ENCODE results near the gene APBA2.
"Not testable (repeated sequence)": the region's sequence is repeated elsewhere in the genome, so short reads cannot be mapped to it uniquely, and the experiment has no call there.

The APBA2 gene

DNA sequence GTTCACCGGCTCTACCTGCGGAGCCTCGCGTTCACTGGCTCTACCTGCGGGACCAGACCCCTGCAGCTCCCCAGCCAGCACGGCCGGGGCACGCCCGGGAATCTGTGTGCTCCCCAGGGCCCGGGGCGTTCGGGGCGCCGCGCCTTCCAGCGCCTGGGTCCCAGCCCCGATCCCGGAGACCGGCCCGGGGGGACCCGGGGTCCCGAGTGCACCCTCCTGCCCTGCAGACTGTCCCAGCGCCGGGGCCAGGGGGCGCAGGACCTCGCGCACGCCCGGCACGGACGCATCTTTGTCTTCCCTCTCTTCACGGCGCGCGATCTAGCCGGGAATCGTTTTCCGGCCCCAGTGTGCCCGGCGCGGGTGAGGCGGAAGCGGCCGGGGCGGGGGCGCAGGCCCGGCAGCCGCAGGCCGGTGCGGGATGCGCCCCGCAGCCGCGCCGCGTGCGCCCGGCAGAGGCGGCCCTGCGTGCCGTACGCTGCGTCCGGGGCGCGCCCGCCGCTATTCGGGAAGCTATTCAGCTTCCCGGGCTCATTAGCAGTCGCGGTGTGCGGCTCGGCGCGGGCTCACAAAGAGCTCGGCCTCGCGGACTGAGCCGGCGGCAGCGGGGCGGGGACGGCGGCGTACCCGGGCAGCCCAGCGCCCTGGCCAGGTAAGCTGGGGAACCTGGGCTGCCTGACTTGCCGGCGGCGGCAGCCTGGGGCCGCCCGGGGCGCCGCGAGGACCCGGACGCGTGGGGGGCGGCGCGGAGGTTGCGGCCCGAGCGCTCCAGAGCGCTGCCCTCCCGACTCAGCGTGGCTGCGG, at the start of gene APBA2:
Gene APBA2, plus strand, starts transcription at position 345 of the 801 bp plus-strand sequence. CDS start 167,911 bp downstream, outside the sequence.
- DNase-seq = peak in 1 of 2 experiments; percentile 25

GRCh38 chr15:28840285-28840684, 45.5 kb upstream of the APBA2 start:
- not testable (repeated sequence) for DNase-seq

- not testable (repeated sequence) for DNase-seq
These were observed 43.6 kb upstream of the APBA2 start for GRCh38 chr15:28842210-28842609.

GRCh38 chr15:28843520-28843919, 42.3 kb upstream of the APBA2 start:
- DNase-seq = not testable (repeated sequence)

- DNase-seq = not testable (repeated sequence)
These were observed 41.6 kb upstream of the APBA2 start for GRCh38 chr15:28844147-28844546.

DNA sequence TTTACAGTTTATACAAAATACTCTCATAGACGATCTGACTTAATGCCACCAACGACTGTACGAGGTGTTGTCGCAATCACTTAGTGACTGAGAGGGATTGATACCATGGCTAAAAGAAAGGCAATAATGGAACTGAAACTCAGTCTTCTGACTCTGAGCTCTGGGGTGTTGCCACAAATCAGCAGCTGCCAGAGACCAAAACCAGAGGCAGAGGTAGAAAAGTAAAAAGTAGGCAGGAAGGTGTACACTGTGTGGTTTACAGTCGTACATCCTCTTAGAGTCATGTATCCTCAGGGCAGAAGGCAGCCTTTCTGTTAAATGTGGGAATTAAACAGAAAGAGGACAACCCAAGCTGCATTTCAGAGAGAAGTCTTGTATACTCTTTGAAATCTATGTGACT, 38.5 kb upstream of the APBA2 start:
- DNase-seq = not testable (repeated sequence)

- DNase-seq = not testable (repeated sequence)
These were observed 37.8 kb upstream of the APBA2 start for GRCh38 chr15:28847959-28848358.

DNA sequence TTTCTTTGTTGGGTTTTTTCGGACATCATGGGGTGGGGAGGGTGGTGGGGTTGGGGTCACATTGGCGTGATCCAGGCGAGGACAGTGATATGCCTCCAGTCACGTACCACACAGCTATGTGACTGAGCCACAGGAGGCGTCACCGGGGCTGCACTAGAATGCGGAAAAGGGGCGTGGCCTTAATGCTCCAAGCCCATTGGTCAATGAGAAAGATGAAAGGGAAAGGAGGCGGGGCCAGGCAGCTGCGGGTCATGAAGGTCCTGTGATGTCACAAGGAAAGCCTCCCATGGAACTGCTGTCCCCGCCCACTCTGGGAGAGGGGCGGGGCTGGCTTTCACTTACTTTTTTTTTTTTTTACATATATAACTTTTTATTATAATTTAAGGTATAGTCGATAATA, 37.3 kb upstream of the APBA2 start, which contains the start of gene GOLGA6L7:
Gene GOLGA6L7, minus strand, starts transcription at position 124 of the 400 bp plus-strand sequence. Its CDS starts 95 bp downstream, at position 29.
- DNase-seq = not testable (repeated sequence)

- not testable (repeated sequence) for DNase-seq
These were observed 36.5 kb upstream of the APBA2 start for GRCh38 chr15:28849271-28849670.

DNA sequence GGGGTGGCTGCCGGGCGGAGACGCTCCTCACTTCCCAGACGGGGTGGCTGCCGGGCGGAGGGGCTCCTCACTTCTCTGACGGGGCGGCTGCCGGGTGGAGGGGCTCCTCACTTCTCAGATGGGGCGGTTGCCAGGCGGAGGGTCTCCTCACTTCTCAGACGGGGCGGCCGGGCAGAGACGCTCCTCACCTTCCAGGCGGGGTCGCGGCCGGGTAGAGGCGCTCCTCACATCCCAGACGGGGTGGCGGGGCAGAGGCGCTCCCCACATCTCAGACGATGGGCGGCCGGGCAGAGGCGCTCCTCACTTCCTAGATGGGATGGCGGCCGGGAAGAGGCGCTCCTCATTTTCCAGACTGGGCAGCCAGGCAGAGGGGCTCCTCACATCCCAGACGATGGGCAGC, 36.0 kb upstream of the APBA2 start:
- DNase-seq = not testable (repeated sequence)

GRCh38 chr15:28853654-28854053, 32.1 kb upstream of the APBA2 start:
- not testable (repeated sequence) for DNase-seq

- DNase-seq = not testable (repeated sequence)
These were observed 31.2 kb upstream of the APBA2 start for GRCh38 chr15:28854578-28854977.

GRCh38 chr15:28861031-28861534, 24.7 kb upstream of the APBA2 start:
- DNase-seq = no peak

GRCh38 chr15:28861589-28862293, 24.0 kb upstream of the APBA2 start:
- DNase-seq = not testable (repeated sequence)

DNA sequence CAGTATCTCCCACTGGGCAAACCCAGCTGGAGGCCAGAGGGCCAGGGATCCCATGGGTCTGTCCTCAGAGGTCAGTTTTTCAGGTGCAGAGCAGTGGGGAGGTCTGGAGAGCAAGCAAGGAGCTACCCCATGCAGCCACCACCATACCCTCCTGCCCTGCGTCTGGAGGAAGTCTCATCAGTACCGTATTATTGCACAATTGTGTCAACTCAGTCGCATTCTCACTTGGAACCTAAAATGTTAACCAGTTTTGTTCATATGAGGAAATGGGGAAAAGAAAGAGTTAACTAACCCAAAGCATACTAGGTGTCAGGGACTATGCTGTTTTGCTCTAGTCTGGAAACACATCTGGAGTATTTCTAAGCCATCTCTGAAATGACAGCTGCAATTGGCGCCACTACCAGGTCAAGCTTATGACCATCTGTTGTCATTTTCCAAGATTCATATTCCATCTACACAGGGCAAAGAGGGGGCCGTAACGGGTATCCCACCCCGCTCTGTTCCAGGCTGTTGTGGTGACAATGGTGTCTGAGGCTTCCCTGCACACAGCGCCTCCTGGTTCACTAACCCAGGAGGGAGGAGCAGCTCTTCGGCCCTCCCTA, 16.9 kb upstream of the APBA2 start:
- no peak for DNase-seq

GRCh38 chr15:28871168-28871567, 14.6 kb upstream of the APBA2 start:
- no peak for DNase-seq

- DNase-seq = no peak
These were observed 12.8 kb upstream of the APBA2 start for GRCh38 chr15:28873006-28873405.

GRCh38 chr15:28873585-28874190, 12.1 kb upstream of the APBA2 start:
- DNase-seq = no peak

GRCh38 chr15:28875461-28876000, 10.2 kb upstream of the APBA2 start:
- DNase-seq = no peak

DNA sequence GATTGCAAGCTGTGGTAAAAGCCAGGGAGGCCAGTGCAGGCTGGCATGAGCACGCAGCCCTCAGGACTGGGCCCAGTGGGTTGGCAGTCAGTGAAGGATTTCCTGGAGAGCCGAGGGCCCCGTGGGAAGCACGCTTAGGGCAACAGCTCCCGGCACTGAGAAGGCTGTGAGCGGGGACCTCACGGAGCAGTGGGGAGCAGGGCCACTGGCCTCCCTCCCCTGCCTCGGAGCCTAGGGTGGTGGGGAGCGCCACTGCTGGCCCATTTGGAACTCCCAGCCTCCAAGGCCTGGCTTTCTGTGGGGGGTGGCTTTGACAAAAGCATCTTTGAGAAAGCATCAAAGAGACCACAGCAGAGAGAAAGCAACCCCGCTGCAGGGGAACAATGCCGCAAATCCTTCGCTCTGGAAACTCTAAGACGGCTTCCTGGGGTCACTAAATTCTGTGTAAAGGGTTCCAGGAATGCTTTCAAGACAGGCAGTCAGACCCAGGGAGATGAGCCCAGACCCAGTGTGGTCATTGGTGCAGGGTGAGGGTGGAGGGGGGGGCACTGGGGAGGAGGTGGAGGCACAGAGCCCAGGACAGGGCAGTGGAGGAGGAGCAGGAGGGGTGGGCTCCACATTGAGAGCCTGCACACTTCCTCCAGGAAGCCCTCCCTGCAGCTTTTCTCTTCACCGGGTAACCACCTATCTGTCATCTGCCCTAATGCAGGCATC, 9.5 kb upstream of the APBA2 start:
- DNase-seq = no peak

- DNase-seq = no peak
These were observed 9.0 kb upstream of the APBA2 start for GRCh38 chr15:28876845-28877185.

DNA sequence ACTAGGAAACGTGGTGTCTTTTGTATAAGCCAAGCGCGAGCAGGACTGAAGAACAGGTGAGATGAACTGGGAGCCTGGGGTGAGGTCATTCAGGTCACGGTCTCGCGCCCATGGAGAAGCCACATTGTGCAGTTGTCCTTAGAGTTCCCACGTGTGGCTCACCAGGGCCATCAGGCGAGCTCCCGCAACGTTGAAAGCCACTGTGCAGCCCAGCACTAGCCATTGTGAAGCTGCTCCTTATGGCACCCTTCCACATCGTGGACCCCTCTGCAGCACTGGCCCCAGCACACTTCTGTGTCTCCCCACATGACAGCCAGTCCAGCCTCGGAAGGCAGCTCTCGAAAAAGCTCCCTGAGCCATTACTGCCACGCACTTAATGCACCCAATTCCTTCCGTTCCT, 7.6 kb upstream of the APBA2 start:
- no peak for DNase-seq

Data from NCI-H187 (cell line).